ENCODE data around the gene BASP1.

Gene BASP1

DNA sequence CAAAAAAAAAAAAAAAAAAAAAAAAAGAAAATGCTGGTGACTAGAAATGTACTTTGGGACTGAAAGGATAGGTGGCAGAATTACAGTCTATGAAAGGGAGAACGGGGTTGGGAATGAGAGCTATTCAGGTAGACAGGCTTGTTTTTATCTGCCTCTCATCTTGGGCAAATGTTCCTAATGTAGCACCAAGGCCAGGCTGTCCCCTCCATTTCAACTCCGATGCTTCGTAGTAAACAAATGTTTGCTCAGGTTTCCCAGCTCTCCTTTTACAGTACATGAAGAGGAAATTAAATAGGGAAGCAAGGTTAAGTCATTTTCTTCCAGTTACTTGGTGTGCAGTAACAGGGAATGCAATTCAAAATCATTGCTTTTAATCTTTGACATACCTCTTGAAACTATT lies 4.4 kb upstream of the BASP1 start:
- no CpG with 5 or more reads among the region's 3 CpGs for whole genome bisulfite sequencing (ENCODE audit: extremely low coverage, insufficient coverage, insufficient read length)
- Histone ChIP-seq H4K8ac (ENCODE audit: low read depth, low read length) (no peak overlapping the region), H3K23ac (ENCODE audit: low read length) (no peak overlapping the region), H3K4ac (ENCODE audit: low read depth, low read length) (no peak overlapping the region), H3K79me2 (ENCODE audit: control insufficient read depth, insufficient read depth, low read length, poor library complexity) (peaks cover 6% of the 10 kb centered on the region), H3K36me3 (ENCODE audit: control insufficient read depth in 1 of 2, insufficient read depth in 2 of 2, low read length in 2 of 2) (no peaks in the 10 kb centered on the region), H2AFZ (ENCODE audit: insufficient read depth, low read length, poor library complexity) (no peak overlapping the region), H4K12ac (ENCODE audit: low read depth, low read length) (no peak overlapping the region), H2BK5ac (ENCODE audit: low read depth, low read length, poor library complexity) (no peak overlapping the region), H2BK120ac (ENCODE audit: insufficient read depth, low read length, poor library complexity) (no peak overlapping the region), H3K27ac (ENCODE audit: low read depth, low read length) (no peak overlapping the region), H3K14ac (ENCODE audit: low read length) (no peak overlapping the region), H3K27me3 (ENCODE audit: insufficient read depth, low read length) (no peaks in the 10 kb centered on the region), H3K4me3 (ENCODE audit: low read depth, low read length) (no peak overlapping the region), H4K91ac (ENCODE audit: low read depth, low read length) (no peak overlapping the region), H3K4me2 (ENCODE audit: low read length) (no peak overlapping the region), H3K79me1 (ENCODE audit: low read length) (peaks cover 6% of the 10 kb centered on the region), H3K4me1 (ENCODE audit: control insufficient read depth in 1 of 2, insufficient read depth in 2 of 2, low read length in 2 of 2) (peaks cover 0 to 7% of the 10 kb centered on the region in 2 experiments), H3K9ac (ENCODE audit: low read length) (no peak overlapping the region), H3K9me3 (ENCODE audit: insufficient read depth, low read depth, low read length) (no peaks in the 10 kb centered on the region), H3K18ac (ENCODE audit: low read length) (no peak overlapping the region), H2BK12ac (ENCODE audit: low read length) (no peak overlapping the region), H2AK5ac (ENCODE audit: low read length) (no peak overlapping the region)
- no peak for DNase-seq

DNA sequence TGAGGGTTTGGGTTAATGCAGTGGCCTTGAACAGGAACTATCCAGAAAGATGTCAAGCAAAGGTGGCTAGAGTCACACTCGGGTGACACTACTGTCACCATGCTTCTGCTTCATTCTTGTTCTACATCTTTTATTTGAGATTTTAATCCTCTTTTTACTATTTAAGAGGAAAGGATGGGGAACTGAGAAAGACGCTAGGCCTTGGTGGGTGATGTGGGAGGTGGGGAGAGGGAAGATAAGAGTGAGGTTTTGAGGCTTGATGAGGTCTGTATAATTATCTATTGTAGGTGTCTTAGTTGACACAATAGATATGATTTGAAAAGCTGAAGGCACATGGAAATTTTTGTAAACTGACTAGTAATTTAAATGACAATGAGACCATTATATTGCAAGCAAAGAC lies 3.5 kb upstream of the BASP1 start:
- Histone ChIP-seq H3K4ac (ENCODE audit: low read depth, low read length) (no peak overlapping the region), H3K9ac (ENCODE audit: low read length) (no peak overlapping the region), H3K79me1 (ENCODE audit: low read length) (peaks cover 16% of the 10 kb centered on the region), H2AK5ac (ENCODE audit: low read length) (no peak overlapping the region), H3K4me3 (ENCODE audit: low read depth, low read length) (no peak overlapping the region), H2BK12ac (ENCODE audit: low read length) (no peak overlapping the region), H3K14ac (ENCODE audit: low read length) (no peak overlapping the region), H2BK5ac (ENCODE audit: low read depth, low read length, poor library complexity) (no peak overlapping the region), H3K36me3 (ENCODE audit: control insufficient read depth in 1 of 2, insufficient read depth in 2 of 2, low read length in 2 of 2) (no peaks in the 10 kb centered on the region), H4K12ac (ENCODE audit: low read depth, low read length) (no peak overlapping the region), H3K27me3 (ENCODE audit: insufficient read depth, low read length) (no peaks in the 10 kb centered on the region), H2AFZ (ENCODE audit: insufficient read depth, low read length, poor library complexity) (no peak overlapping the region), H3K23ac (ENCODE audit: low read length) (no peak overlapping the region), H3K4me2 (ENCODE audit: low read length) (no peak overlapping the region), H3K4me1 (ENCODE audit: control insufficient read depth in 1 of 2, insufficient read depth in 2 of 2, low read length in 2 of 2) (peaks cover 0 to 7% of the 10 kb centered on the region in 2 experiments), H4K8ac (ENCODE audit: low read depth, low read length) (no peak overlapping the region), H3K9me3 (ENCODE audit: insufficient read depth, low read depth, low read length) (no peaks in the 10 kb centered on the region), H3K79me2 (ENCODE audit: control insufficient read depth, insufficient read depth, low read length, poor library complexity) (peaks cover 15% of the 10 kb centered on the region), H3K18ac (ENCODE audit: low read length) (no peak overlapping the region), H2BK120ac (ENCODE audit: insufficient read depth, low read length, poor library complexity) (no peak overlapping the region), H3K27ac (ENCODE audit: low read depth, low read length) (no peak overlapping the region), H4K91ac (ENCODE audit: low read depth, low read length) (no peak overlapping the region)
- DNase-seq, result no peak
- no CpG with 5 or more reads among the region's 2 CpGs for WGBS (ENCODE audit: extremely low coverage, insufficient coverage, insufficient read length)

GRCh38 chr5:17214893-17215292 lies 2.5 kb upstream of the BASP1 start:
- Histone ChIP-seq H3K4me1 (ENCODE audit: control insufficient read depth in 1 of 2, insufficient read depth in 2 of 2, low read length in 2 of 2) (peaks cover 4 to 10% of the 10 kb centered on the region in 2 experiments), H3K4me2 (ENCODE audit: low read length) (no peak overlapping the region), H3K9ac (ENCODE audit: low read length) (no peak overlapping the region), H3K14ac (ENCODE audit: low read length) (no peak overlapping the region), H2AK5ac (ENCODE audit: low read length) (no peak overlapping the region), H2AFZ (ENCODE audit: insufficient read depth, low read length, poor library complexity) (no peak overlapping the region), H3K18ac (ENCODE audit: low read length) (no peak overlapping the region), H2BK120ac (ENCODE audit: insufficient read depth, low read length, poor library complexity) (no peak overlapping the region), H3K4ac (ENCODE audit: low read depth, low read length) (no peak overlapping the region), H3K36me3 (ENCODE audit: control insufficient read depth in 1 of 2, insufficient read depth in 2 of 2, low read length in 2 of 2) (peaks cover 0 to 3% of the 10 kb centered on the region in 2 experiments), H3K27me3 (ENCODE audit: insufficient read depth, low read length) (no peaks in the 10 kb centered on the region), H4K12ac (ENCODE audit: low read depth, low read length) (no peak overlapping the region), H3K23ac (ENCODE audit: low read length) (no peak overlapping the region), H4K8ac (ENCODE audit: low read depth, low read length) (no peak overlapping the region), H2BK5ac (ENCODE audit: low read depth, low read length, poor library complexity) (no peak overlapping the region), H3K27ac (ENCODE audit: low read depth, low read length) (no peak overlapping the region), H3K4me3 (ENCODE audit: low read depth, low read length) (no peak overlapping the region), H3K9me3 (ENCODE audit: insufficient read depth, low read depth, low read length) (no peaks in the 10 kb centered on the region), H3K79me1 (ENCODE audit: low read length) (peaks cover 19% of the 10 kb centered on the region), H4K91ac (ENCODE audit: low read depth, low read length) (no peak overlapping the region), H3K79me2 (ENCODE audit: control insufficient read depth, insufficient read depth, low read length, poor library complexity) (peaks cover 22% of the 10 kb centered on the region), H2BK12ac (ENCODE audit: low read length) (no peak overlapping the region)
- no peak for DNase-seq
- WGBS (ENCODE audit: extremely low coverage, insufficient coverage, insufficient read length), result no CpG with 5 or more reads among the region's 2 CpGs

DNA sequence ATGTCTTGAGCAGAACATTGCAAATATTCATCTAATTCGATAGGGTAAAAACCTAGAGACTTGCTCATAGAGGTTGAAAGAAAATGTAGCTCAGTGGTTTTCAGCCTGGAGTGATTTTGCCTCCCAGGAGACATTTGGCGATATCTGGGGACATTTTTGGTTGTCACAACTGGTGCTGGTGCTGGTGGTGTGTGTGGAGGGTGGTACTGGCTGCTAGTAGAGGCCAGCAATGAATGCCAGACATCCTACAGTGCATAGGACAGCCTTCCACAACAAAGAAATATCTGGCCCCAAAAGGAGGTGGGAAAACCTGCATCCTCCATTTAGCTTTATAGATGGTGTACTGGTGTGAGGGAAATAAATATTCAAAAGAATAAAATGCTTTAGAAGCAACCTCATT lies 2.1 kb upstream of the BASP1 start:
- Histone ChIP-seq H2BK5ac (ENCODE audit: low read depth, low read length, poor library complexity) (no peak overlapping the region), H2BK120ac (ENCODE audit: insufficient read depth, low read length, poor library complexity) (no peak overlapping the region), H3K4me3 (ENCODE audit: low read depth, low read length) (no peak overlapping the region), H3K14ac (ENCODE audit: low read length) (no peak overlapping the region), H3K79me2 (ENCODE audit: control insufficient read depth, insufficient read depth, low read length, poor library complexity) (peaks cover 22% of the 10 kb centered on the region), H4K91ac (ENCODE audit: low read depth, low read length) (no peak overlapping the region), H4K12ac (ENCODE audit: low read depth, low read length) (no peak overlapping the region), H3K36me3 (ENCODE audit: control insufficient read depth in 1 of 2, insufficient read depth in 2 of 2, low read length in 2 of 2) (peaks cover 0 to 3% of the 10 kb centered on the region in 2 experiments), H2AFZ (ENCODE audit: insufficient read depth, low read length, poor library complexity) (no peak overlapping the region), H3K4me2 (ENCODE audit: low read length) (no peak overlapping the region), H3K4me1 (ENCODE audit: control insufficient read depth in 1 of 2, insufficient read depth in 2 of 2, low read length in 2 of 2) (peaks cover 4 to 10% of the 10 kb centered on the region in 2 experiments), H3K27me3 (ENCODE audit: insufficient read depth, low read length) (no peaks in the 10 kb centered on the region), H2AK5ac (ENCODE audit: low read length) (no peak overlapping the region), H2BK12ac (ENCODE audit: low read length) (no peak overlapping the region), H3K9me3 (ENCODE audit: insufficient read depth, low read depth, low read length) (no peaks in the 10 kb centered on the region), H3K23ac (ENCODE audit: low read length) (no peak overlapping the region), H3K4ac (ENCODE audit: low read depth, low read length) (no peak overlapping the region), H4K8ac (ENCODE audit: low read depth, low read length) (no peak overlapping the region), H3K27ac (ENCODE audit: low read depth, low read length) (no peak overlapping the region), H3K9ac (ENCODE audit: low read length) (no peak overlapping the region), H3K18ac (ENCODE audit: low read length) (no peak overlapping the region), H3K79me1 (ENCODE audit: low read length) (peaks cover 19% of the 10 kb centered on the region)
- no CpG with 5 or more reads among the region's 2 CpGs for WGBS (ENCODE audit: extremely low coverage, insufficient coverage, insufficient read length)
- DNase-seq, result no peak
